GM19463 (cell line): ENCODE measurements around the gene CFC1B.
"Not testable (repeated sequence)": the region's sequence is repeated elsewhere in the genome, so short reads cannot be mapped to it uniquely, and the experiment has no call there.

Experiments
- ATAC-seq: cut with Tn5 transposase; IDR thresholded peaks from one replicate; pipeline ENCODE4 v1.9.1; 2021; ENCODE audit warnings: mild to moderate bottlenecking, moderate library complexity; ENCODE audit not compliant: unreplicated experiment

Gene CFC1B

DNA sequence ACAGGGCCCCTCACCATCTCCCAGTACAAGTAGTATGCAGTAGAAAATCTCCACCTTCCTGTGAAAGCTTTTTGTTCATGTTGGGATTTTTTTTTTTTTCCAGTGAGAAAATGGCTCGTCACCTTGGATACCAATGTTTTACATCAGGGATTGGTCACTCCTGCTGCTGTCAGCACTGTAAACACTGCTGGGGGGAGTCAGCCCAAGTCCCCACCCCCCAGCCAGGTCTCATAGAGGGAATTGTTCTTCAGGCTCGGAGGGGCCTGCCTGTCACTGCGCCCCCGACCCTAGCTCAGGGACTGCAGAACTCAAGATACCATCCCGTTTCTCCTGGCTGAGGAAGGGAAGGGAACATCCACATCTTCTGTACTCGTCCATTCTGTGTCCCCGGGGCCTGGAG is at the start of gene CFC1B:
TSS of gene CFC1B (plus strand) at position 231 of the 400 bp plus-strand sequence. CDS start 263 bp downstream, outside the sequence.
- ATAC-seq, result not testable (repeated sequence)

DNA sequence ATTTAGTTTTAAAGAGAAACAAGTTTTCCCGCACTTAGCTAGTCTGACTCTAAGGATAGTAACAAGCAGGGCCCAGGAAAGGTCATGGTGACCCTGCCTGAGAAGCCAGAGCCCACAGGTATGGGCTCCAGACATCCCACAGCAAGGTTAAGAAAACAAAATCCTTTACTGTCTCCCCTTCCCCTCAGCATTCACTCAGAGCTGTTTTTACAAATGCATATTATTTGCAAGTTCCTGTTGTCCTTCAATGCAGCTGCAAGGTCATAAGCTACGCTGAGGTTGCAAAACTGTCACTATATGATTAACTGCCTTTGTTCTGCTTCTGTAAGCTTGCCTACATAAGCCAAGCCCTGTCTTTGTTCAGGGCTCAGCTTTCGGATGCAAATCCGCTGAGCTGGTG is 29.9 kb upstream of the CFC1B start:
- not testable (repeated sequence) for ATAC-seq

GRCh38 chr2:130509228-130509627 is 11.8 kb upstream of the CFC1B start, which contains the start of gene POTEI:
POTEI (minus strand) TSS chr2:130509328; CDS start chr2:130509235, 93 bp downstream.
- ATAC-seq, result not testable (repeated sequence)

DNA sequence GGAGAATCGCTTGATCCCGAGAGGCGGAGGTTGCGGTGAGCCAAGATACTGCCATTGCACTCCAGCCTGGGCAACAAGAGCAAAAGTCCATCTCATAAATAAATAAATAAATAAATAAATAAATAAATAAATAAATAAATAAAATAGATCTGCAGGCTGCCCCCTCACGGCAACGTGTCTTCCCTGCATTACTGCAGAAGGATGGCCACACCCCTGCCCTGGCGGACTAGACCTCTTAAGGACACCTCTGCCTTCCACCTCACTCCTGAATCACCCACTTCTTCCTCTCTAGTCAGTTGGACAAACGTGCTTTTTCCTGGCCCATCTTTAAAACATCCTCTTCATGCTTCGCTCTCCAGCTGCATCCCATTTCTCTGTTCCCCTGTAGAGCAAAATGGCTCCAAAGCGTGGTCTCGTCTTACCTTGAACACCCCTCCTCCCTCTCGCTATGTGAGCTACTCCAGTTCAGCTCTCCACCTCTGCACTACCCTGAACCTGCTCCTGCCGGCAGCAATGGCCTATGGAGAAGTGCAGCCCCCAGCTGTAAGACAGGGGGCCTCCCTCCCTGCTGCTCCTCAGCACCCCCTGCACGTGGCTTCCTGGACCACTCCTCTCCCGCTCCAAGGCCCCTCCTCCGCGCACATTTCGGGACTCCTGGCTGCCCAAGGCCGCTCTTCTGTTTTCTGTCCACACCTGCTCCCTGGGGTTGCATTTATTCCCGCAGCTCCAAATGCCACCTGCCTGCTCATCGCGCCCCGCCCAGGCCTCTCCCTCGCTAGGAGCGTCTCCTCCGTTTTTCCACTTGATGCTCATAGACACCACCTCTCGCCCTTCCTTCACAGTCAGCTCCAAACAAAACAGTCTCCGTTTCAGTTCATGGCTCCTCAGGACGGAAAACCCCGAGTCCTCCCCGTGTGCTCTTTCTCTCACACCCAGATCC is 9.9 kb upstream of the CFC1B start:
- not testable (repeated sequence) for ATAC-seq

GRCh38 chr2:130511747-130512451 is 9.1 kb upstream of the CFC1B start:
- ATAC-seq, result not testable (repeated sequence)

DNA sequence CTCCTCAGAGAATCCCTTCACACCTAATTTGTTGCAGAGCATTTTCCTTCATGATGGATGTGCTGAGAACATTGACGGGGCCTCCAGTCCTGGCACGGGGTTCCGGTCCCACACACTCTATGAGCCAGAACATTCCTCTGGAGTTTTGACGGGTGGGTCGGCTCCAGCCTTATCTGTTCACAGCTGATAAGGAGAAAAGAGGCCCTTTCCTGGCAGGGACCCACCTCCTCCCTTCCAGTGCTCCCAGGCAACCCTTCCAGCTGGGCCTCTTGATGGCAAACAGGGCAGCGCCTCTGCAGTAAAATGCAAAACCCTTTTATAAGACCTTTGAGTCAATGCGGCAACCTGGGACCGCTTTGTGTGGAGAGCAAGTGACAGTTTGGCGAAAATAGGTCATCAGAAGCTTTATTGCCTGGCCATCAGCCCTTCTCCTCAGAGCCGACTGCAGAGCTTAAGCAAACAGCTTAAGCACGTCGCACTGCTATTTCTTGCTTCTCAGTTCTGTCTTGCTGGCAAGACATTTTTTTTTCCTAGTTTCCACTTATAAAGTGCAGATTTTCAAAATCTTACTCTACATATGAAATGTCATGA is 2.4 kb upstream of the CFC1B start:
- not testable (repeated sequence) for ATAC-seq

DNA sequence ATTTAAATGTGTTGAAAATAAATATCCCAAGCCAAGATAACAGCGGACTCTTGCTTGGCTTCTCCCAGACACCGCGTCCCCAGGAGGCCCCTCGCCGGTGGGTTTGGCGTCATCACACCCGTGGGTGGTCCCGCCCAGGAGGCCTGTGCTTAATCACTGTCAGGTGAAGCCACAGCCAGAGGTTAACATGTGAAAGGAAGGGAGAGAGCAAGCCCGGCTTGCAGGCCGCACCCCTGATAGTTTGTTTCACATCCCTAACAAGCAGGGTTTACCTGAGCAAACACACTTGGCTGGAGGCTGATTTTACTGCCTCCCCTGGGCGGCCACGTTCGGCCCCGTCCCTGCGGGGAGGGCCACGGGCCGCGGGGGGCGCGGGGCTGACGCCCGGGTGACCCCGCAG is 1.4 kb downstream of the CFC1B start:
- not testable (repeated sequence) for ATAC-seq

DNA sequence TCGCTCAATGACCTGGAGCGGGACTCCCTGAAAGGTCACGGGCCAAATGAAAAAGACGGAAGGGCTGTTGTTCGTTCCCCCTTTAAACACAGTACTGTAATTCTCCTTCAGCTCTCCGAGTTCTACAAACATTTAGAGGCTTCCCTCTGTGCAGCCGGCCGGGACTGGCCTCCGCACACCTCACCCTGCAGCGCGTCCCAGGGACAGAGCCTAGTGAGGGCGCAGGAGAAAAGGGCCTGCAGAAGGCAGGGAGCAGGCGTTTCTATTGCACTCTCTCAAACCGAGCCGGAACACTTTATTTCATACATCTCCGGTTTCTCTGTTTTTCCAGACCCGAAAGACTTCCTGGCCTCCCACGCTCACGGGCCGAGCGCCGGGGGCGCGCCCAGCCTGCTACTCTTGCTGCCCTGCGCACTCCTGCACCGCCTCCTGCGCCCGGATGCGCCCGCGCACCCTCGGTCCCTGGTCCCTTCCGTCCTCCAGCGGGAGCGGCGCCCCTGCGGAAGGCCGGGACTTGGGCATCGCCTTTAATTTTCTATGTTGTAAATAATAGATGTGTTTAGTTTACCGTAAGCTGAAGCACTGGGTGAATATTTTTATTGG is 6.4 kb downstream of the CFC1B start:
- ATAC-seq, result not testable (repeated sequence)

- not testable (repeated sequence) for ATAC-seq
Observed at GRCh38 chr2:130529545-130529944, 8.5 kb downstream of the CFC1B start.

GRCh38 chr2:130530212-130530611 is 9.2 kb downstream of the CFC1B start:
- ATAC-seq, result not testable (repeated sequence)

- peak; percentile 98 for ATAC-seq
Observed at GRCh38 chr2:130531225-130531624, 10.2 kb downstream of the CFC1B start.

DNA sequence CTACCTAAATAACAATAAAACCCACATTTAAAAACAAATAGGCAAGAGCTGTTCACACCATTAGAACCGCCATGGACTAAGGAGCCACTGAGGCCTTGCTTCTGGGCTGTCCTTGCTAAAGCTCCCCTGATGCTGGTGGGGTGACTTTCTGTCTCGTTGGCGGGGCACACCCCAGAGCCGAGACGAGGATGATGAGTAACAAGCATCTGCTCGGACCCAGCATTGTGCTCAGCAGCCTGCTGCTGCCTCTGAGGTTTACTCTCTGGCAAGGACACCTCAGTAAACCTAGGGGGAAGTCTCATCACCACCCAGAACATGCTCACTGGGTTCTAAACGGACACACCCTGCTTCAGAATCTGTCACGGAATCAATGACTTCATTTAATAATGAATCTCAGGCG is 10.7 kb downstream of the CFC1B start:
- peak; percentile 25 for ATAC-seq

- not testable (repeated sequence) for ATAC-seq
Observed at GRCh38 chr2:130536654-130537053, 15.6 kb downstream of the CFC1B start.

GRCh38 chr2:130538271-130538670 is 17.2 kb downstream of the CFC1B start:
- ATAC-seq, result not testable (repeated sequence)

DNA sequence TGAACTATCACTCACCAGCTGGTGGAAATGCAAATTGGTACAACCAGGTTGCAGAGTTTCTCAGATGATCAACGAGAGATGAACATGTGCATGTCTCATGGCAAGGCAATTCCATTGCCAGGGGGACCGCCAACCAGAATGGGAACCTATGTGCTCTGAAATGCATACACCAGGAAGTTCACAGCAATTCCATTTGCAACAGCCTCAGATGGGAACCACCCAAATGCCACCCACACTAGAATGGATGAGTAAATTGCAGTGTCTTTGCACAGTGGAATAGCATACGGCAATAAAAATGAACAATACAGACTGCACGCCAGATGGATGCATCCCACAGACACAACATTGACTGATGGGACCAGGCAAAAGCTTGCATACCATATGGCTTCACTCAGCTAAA is 21.8 kb downstream of the CFC1B start:
- ATAC-seq, result not testable (repeated sequence)

DNA sequence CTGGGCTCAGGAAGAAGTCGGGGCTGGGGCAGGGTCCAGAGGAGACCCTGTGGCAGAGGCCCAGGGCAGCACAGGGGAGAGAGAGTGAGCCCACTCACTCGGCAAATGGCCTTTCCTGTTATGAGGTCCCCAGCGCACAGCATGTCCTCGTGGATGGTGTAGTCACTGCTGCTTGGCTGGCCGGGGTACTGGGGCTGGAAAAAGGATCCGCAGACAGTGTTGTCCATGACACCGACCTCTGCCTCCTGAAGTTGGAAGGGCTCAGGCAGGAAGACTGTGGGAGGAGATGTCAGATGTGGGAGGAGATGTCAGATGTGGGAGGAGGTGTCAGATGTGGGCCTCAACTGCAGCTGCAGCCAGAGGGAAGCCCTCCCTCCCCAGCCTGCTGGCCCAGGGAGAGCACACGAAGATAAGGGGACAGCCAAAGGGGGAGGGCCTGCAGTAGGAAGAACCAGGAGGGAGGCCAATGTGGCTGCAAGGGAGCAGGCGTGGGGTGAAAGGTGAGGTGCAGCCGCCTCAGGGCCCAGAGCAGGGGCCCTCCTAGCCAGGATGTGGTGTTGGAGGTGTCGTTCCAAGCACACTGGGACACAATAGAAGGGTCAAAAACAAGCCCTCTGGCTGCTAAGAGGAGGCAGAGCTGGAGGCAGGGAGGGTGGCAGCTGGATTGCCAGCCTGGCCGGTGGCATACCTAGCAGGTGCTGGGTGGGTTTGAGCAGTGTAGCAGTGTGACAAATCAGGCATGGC is 22.9 kb downstream of the CFC1B start:
- ATAC-seq, result not testable (repeated sequence)

GRCh38 chr2:130544978-130545377 is 24.0 kb downstream of the CFC1B start:
- not testable (repeated sequence) for ATAC-seq

DNA sequence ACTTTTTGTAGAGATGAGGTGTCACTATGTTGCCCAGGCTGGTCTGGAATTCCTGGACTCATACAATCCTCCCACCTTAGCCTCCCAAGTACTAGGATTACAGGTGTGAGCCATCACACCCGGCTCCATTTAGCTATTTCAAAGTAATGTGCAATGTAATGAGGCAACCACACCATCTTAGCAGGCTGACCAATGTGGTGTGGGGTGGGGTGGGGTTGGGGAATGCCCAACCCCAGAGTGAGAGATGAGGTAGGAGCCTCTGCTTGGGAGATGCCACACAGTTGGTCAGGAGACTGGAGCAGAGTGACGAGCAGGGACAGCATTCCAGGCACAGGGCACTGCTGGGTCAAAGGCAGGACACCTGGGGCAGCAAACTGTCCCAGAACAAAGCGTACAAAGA is 27.4 kb downstream of the CFC1B start:
- ATAC-seq, result not testable (repeated sequence)

GRCh38 chr2:130549475-130549874 is 28.5 kb downstream of the CFC1B start:
- ATAC-seq, result not testable (repeated sequence)

DNA sequence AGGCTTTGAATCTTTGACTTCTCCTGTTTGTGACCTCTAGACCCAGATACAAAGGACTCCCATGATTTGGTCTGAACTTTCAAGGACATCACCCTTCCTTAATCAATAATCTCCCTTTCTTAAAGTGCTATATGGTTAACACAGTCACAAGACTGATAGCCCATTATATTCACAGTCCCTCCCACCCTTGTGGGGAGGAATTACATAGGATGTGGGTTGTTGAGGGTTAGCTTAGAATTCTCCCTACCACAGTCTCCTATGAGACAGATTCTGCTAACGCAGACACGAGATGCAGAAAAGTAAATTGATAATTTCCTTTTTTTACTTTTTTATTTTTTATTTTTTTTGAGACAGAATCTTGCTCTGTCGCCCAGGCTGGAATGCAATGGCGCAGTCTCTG is 33.2 kb downstream of the CFC1B start:
- not testable (repeated sequence) for ATAC-seq
